Psoas muscle (tissue), 8 donors: Measurements from ENCODE around the gene ZNF708. TPM values are rescaled to one million over a fixed set of nuclear protein-coding genes. Genes with fewer than 3 reads are reported as not detected.
A peak's percentile ranks its signal among the peaks of the same experiment; 100 is the strongest.
"Not testable (repeated sequence)": the region's sequence is repeated elsewhere in the genome, so short reads cannot be mapped to it uniquely, and the experiment has no call there.

Experiments
- ATAC-seq, 4 donors: fragments of 200-7000 bp; cut with Tn5 transposase; one replicate each; pipeline ENCODE4 v1.9.1; 2020; ENCODE audit warnings: moderate library complexity in 3 of 4, mild to moderate bottlenecking in 2 of 4
- DNase-seq, 2 donors: peaks; one replicate each; pipeline ENCODE4 v3.0.0-alpha.2; 2020
- H3K27ac ChIP-seq: fragments of 200-600 bp; one replicate; pipeline ENCODE4 v1.8.0; 2022
- H3K27me3 ChIP-seq, 3 donors: fragments of 200-600 bp in 1 of 3; one replicate each; pipeline versions ENCODE4 v1.6.1 to v1.8.0; 2013 to 2022; ENCODE audit warnings: low read length in 2 of 3, mild to moderate bottlenecking in 2 of 3, moderate library complexity in 1 of 3; ENCODE audit not compliant: insufficient read depth in 3 of 3
- H3K36me3 ChIP-seq, 2 donors: fragments of 200-600 bp in 1 of 2; one replicate each; pipeline versions ENCODE4 v1.6.1 to v1.8.0; 2013 to 2022; ENCODE audit warnings: low read depth in 1 of 2, mild to moderate bottlenecking in 1 of 2, moderate library complexity in 1 of 2; ENCODE audit not compliant: insufficient read depth in 1 of 2
- H3K4me1 ChIP-seq: fragments of 200-600 bp; one replicate; pipeline ENCODE4 v1.8.0; 2022
- H3K4me3 ChIP-seq: fragments of 200-600 bp; one replicate; pipeline ENCODE4 v1.8.0; 2022; ENCODE audit warnings: mild to moderate bottlenecking
- H3K9me3 ChIP-seq: fragments of 200-600 bp; one replicate; pipeline ENCODE4 v1.8.0; 2022
- CTCF ChIP-seq: fragments of 200-600 bp; IDR thresholded peaks from one replicate; pipeline ENCODE4 v1.8.0; 2022; ENCODE audit warnings: antibody characterized with exemption
- WGBS, 3 donors: extraction: QIAGEN DNeasy Blood & Tissue Kit; methylation state at CpG; one replicate each; pipeline versions ENCODE4 v1.1.6 to v1.1.7; 2013; 5-methylcytosine and 5-hydroxymethylcytosine counted together
- intact Hi-C, 2 donors: fragments of 100-400 bp; cut with DNase I; formaldehyde crosslinking; loops; one replicate each; pipeline versions ENCODE4 v1.11.0 to v1.14.2; 2022
- long read RNA-seq, 2 donors: library from polyadenylated mRNA; unstranded; transcript quantifications; one replicate each; pipeline ENCODE4 v2.0.0, GENCODE V29; 2021
- polyA plus RNA-seq, 3 donors: library from polyadenylated mRNA; stranded (reverse); fragments of 200-250 nt; gene quantifications; one replicate each; pipeline ENCODE4 v1.2.3, GENCODE V29; 2013
- total RNA-seq, 4 donors: library from RNA; stranded (reverse); fragmentation: NEBNext Ultra II Directional in 2 of 4; extraction: Animal tissue kit (Norgen Biotek cat#: 25700) in 2 of 4; gene quantifications; one replicate each; pipeline versions ENCODE4 v1.2.1 to v1.2.4, GENCODE V29; 2021 to 2023
- donor health status: healthy with polysubstance abuse.
- donor health status: DM: no; HTN: no; CAD: no; lungs with moderate emphysema.
- donor health status: Bipolar disorder and iron deficiency.
- donor health status: healthy.
- donor health status: DM: yes; HTN: yes; CAD: no.
- donor health status: DM: no; HTN: no; CAD: no.
- donor health status: DM: no; HTN: no; CAD: no.
- donor health status: DM: yes; HTN: yes; CAD: no.

ZNF708 gene
- total RNA-seq (1 to 10 TPM; 3.2 to 4.9 (median 4.3) TPM), polyA plus RNA-seq (1 to 10 TPM; 1.1 to 4.0 (median 1.9) TPM)
- long read RNA-seq, donor 1, partial matches to known transcripts = 0 of 1 reads
- long read RNA-seq, donor 1, other reads (novel, unspliced or antisense) = 0 of 1 reads
- long read RNA-seq, donor 2, full-length matches to known transcripts = 2 of 4 reads
- long read RNA-seq, donor 2, partial matches to known transcripts = 1 of 4 reads
- long read RNA-seq, donor 2, other reads (novel, unspliced or antisense) = 1 of 4 reads

- peak; percentile 99 to 100 (median 100) for ATAC-seq
- no peaks in the 10 kb centered on the region for H3K27me3 ChIP-seq
- peaks cover 16% of the 10 kb centered on the region for H3K4me1 ChIP-seq
- peak within 1 kb of the TSS; percentile 89 for H3K4me3 ChIP-seq
- peak within 1 kb of the TSS; percentile 93 for H3K27ac ChIP-seq
- intact Hi-C loops = loop anchor here in 1 of 2 donors (1.0 to 10.0 kb wide), 2 partner anchors 29 to 66 kb away; partner anchors contain the start of genes ZNF493 and ZNF738
- TF ChIP-seq CTCF = no peak
- peak; percentile 87 to 90 for DNase-seq
- 0% methylated on average over 32 of the region's 32 CpGs for WGBS, 3 donors
- peaks cover 7% of the 10 kb centered on the region for H3K9me3 ChIP-seq
- H3K36me3 ChIP-seq = peaks cover 0 to 17% of the 10 kb centered on the region in 2 donors
Measured at GRCh38 chr19:21328885-21329605, at the start of gene ZNF708. ZNF708 (minus strand) TSS chr19:21329410; CDS start chr19:21329212, 198 bp downstream.

GRCh38 chr19:21362291-21362690 is 33.1 kb upstream of the ZNF708 start:
- Histone ChIP-seq H3K27me3 (no peaks in the 10 kb centered on the region), H3K36me3 (peaks cover 0 to 4% of the 10 kb centered on the region in 2 donors), H3K9me3 (no peaks in the 10 kb centered on the region), H3K27ac (no peak overlapping the region), H3K4me1 (no peaks in the 10 kb centered on the region), H3K4me3 (no peak overlapping the region)
- intact Hi-C loops = no loop called here
- 94 to 95% (median 95%) methylated on average over 3 of the region's 3 CpGs for WGBS, 3 donors
- DNase-seq = no peak
- ATAC-seq = no peak
- TF ChIP-seq CTCF = no peak

GRCh38 chr19:21358768-21359451 is 29.7 kb upstream of the ZNF708 start, which contains the start of gene ZNF738:
ZNF738 (plus strand) TSS chr19:21359000; CDS start chr19:21359141, 141 bp downstream.
- H3K9me3 ChIP-seq = no peaks in the 10 kb centered on the region
- TF ChIP-seq CTCF = no peak
- H3K27ac ChIP-seq = peak within 1 kb of the TSS; percentile 46
- 0 to 1% (median 0%) methylated on average over 35 to 36 of the region's 36 CpGs for WGBS, 3 donors
- H3K36me3 ChIP-seq = peaks cover 0 to 4% of the 10 kb centered on the region in 2 donors
- no peaks in the 10 kb centered on the region for H3K4me1 ChIP-seq
- ATAC-seq (peak; percentile 98 to 100 (median 99)), DNase-seq (peak; percentile 91 to 94)
- intact Hi-C loops = loop anchor here in 1 of 2 donors (1.0 kb wide), 1 partner anchor 31 kb away; no protein-coding TSS in a partner anchor
- H3K4me3 ChIP-seq = peak within 1 kb of the TSS; percentile 85
- H3K27me3 ChIP-seq = peaks cover 0 to 3% (median 0%) of the 10 kb centered on the region in 3 donors

GRCh38 chr19:21352830-21353229 is 23.6 kb upstream of the ZNF708 start:
- intact Hi-C loops = no loop called here
- Histone ChIP-seq H3K27me3 (peaks cover 0 to 3% (median 0%) of the 10 kb centered on the region in 3 donors), H3K9me3 (no peaks in the 10 kb centered on the region), H3K4me3 (no peak overlapping the region), H3K36me3 (no peaks in the 10 kb centered on the region), H3K4me1 (no peaks in the 10 kb centered on the region), H3K27ac (no peak overlapping the region)
- no peak for TF ChIP-seq CTCF
- ATAC-seq = no peak
- no peak for DNase-seq
- WGBS, 3 donors = 42 to 73% (median 71%) methylated on average over 2 of the region's 2 CpGs

GRCh38 chr19:21344841-21345240 is 15.6 kb upstream of the ZNF708 start:
- intact Hi-C loops, H3K36me3 ChIP-seq, H3K4me3 ChIP-seq, DNase-seq, ATAC-seq, H3K4me1 ChIP-seq, H3K27me3 ChIP-seq, H3K9me3 ChIP-seq, H3K27ac ChIP-seq: not testable (repeated sequence)
- WGBS, 3 donors = 43 to 85% (median 60%) methylated on average over 2 of the region's 2 CpGs
